Loucy (cell line): ENCODE measurements around the gene RNF182.

Experiments
- H2AFZ ChIP-seq: fragments of 200-600 bp; sonication (generic); 2 replicates; pipeline ENCODE4 v1.6.0; 2016; ENCODE audit warnings: antibody characterized with exemption, mild to moderate bottlenecking, low read length, moderate library complexity
- H3F3A ChIP-seq: fragments of 200-600 bp; 2 replicates; pipeline ENCODE4 v1.6.0; 2016; ENCODE audit warnings: antibody characterized with exemption, low read depth, mild to moderate bottlenecking
- H3K27me3 ChIP-seq: fragments of 200-600 bp; sonication (generic); 2 replicates; pipeline ENCODE4 v1.6.1; 2014; ENCODE audit warnings: low read length, mild to moderate bottlenecking; ENCODE audit not compliant: insufficient read depth, poor library complexity, severe bottlenecking
- H3K36me3 ChIP-seq: fragments of 200-600 bp; sonication (generic); 2 replicates; pipeline ENCODE4 v1.6.1; 2016; ENCODE audit warnings: low read length; ENCODE audit not compliant: insufficient read depth
- H3K4me1 ChIP-seq: fragments of 200-600 bp; sonication (generic); 2 replicates; pipeline ENCODE4 v1.5.1; 2014; ENCODE audit warnings: low read length, mild to moderate bottlenecking; ENCODE audit not compliant: insufficient read depth, poor library complexity, severe bottlenecking
- H3K4me2 ChIP-seq: fragments of 200-600 bp; sonication (generic); 2 replicates; pipeline ENCODE4 v1.6.0; 2014; ENCODE audit warnings: antibody characterized with exemption, low read length, low read depth, mild to moderate bottlenecking; ENCODE audit not compliant: poor library complexity, severe bottlenecking
- H3K4me3 ChIP-seq: fragments of 200-600 bp; sonication (generic); 2 replicates; pipeline ENCODE4 v1.5.1; 2014; ENCODE audit warnings: low read length, mild to moderate bottlenecking, mixed read lengths; ENCODE audit not compliant: poor library complexity, severe bottlenecking
- H3K79me2 ChIP-seq: fragments of 200-600 bp; sonication (generic); 2 replicates; pipeline ENCODE4 v1.6.1; 2014; ENCODE audit warnings: low read length; ENCODE audit not compliant: insufficient read depth
- H3K9ac ChIP-seq: fragments of 200-600 bp; sonication (generic); 2 replicates; pipeline ENCODE4 v1.6.0; 2014; ENCODE audit warnings: mild to moderate bottlenecking, low read depth, low read length, moderate library complexity; ENCODE audit not compliant: poor library complexity, severe bottlenecking
- H3K9me2 ChIP-seq: fragments of 200-600 bp; sonication (generic); replicated peaks from 2 replicates; pipeline ENCODE4 v1.6.1; 2016; ENCODE audit warnings: low read depth, low read length, mixed read lengths
- H3K9me3 ChIP-seq: fragments of 200-600 bp; sonication (generic); 2 replicates; pipeline ENCODE4 v1.6.1; 2014; ENCODE audit warnings: mild to moderate bottlenecking, antibody characterized with exemption, low read length, low read depth; ENCODE audit not compliant: insufficient read depth
- H4K20me1 ChIP-seq: fragments of 200-600 bp; sonication (generic); 2 replicates; pipeline ENCODE4 v1.6.0; 2014; ENCODE audit warnings: antibody characterized with exemption, low read length, mild to moderate bottlenecking; ENCODE audit not compliant: insufficient read depth, poor library complexity, severe bottlenecking
- CTCF ChIP-seq: fragments of 200-600 bp; sonication (generic); conservative IDR thresholded peaks from 2 replicates; pipeline ENCODE4 v1.5.1; 2014; ENCODE audit warnings: mild to moderate bottlenecking, antibody characterized with exemption, low read length
- EZH2phosphoT487 ChIP-seq: fragments of 200-600 bp; IDR thresholded peaks from 2 replicates; pipeline ENCODE4 v1.6.1; 2018; ENCODE audit warnings: antibody characterized with exemption, mild to moderate bottlenecking, moderate library complexity, borderline replicate concordance

RNF182 gene

DNA sequence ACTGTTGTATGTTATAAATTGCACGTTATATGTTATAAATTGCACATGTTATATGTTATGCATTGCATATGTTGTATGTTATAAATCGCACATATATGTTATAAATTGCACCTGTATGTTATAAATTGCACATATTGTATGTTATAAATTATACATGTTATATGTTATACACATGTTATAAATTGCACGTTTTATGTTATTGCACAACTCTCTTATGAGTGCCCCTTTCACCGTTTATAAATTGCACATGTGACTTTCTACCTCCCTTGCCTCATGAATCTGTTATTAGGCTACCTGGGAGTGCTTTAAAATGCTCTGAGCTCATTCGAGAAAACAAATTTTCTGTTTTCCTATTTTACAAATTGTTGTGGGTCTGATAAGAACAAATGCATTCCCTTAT is 84.1 kb downstream of the RNF182 start:
- no peak overlapping the region for H2AFZ ChIP-seq
- H4K20me1 ChIP-seq = no peaks in the 10 kb centered on the region
- H3K27me3 ChIP-seq = peaks cover 9% of the 10 kb centered on the region
- no peak overlapping the region for H3K9ac ChIP-seq
- no peaks in the 10 kb centered on the region for H3K9me2 ChIP-seq
- no peaks in the 10 kb centered on the region for H3K79me2 ChIP-seq
- H3K4me1 ChIP-seq = no peaks in the 10 kb centered on the region
- TF ChIP-seq CTCF (no peak), EZH2phosphoT487 (no peak)
- no peaks in the 10 kb centered on the region for H3K9me3 ChIP-seq
- H3K36me3 ChIP-seq = no peaks in the 10 kb centered on the region
- H3K4me2 ChIP-seq = no peak overlapping the region
- no peak overlapping the region for H3K4me3 ChIP-seq
- no peaks in the 10 kb centered on the region for H3F3A ChIP-seq

DNA sequence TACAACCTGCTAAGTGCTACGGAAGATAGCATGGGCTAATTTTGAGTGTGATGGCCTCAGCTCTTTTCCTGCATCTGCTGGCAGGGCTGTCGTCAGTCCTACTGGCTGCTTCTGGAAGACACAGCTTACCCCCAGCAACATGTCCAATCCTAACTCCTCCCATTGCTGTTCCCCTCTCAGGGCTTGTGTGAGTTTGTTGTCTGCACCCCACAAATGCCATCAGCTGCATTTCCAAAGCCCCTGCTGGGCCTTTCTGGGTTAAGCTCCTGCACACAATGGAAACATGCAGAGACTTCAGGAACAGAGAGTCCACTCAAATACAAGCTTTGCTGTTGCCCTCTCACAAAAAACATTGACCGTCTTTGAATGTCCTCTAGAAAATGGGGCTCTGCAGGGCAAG is 84.7 kb downstream of the RNF182 start:
- H3K4me2 ChIP-seq = no peak overlapping the region
- H3K4me1 ChIP-seq = no peaks in the 10 kb centered on the region
- no peak overlapping the region for H3K4me3 ChIP-seq
- H3K27me3 ChIP-seq = peaks cover 9% of the 10 kb centered on the region
- H3F3A ChIP-seq = no peaks in the 10 kb centered on the region
- H4K20me1 ChIP-seq = no peaks in the 10 kb centered on the region
- no peaks in the 10 kb centered on the region for H3K9me3 ChIP-seq
- H3K36me3 ChIP-seq = no peaks in the 10 kb centered on the region
- H2AFZ ChIP-seq = no peak overlapping the region
- no peak overlapping the region for H3K9ac ChIP-seq
- no peaks in the 10 kb centered on the region for H3K9me2 ChIP-seq
- TF ChIP-seq CTCF (no peak), EZH2phosphoT487 (no peak)
- no peaks in the 10 kb centered on the region for H3K79me2 ChIP-seq

- no peaks in the 10 kb centered on the region for H3K79me2 ChIP-seq
- no peak overlapping the region for H3K4me3 ChIP-seq
- no peaks in the 10 kb centered on the region for H4K20me1 ChIP-seq
- TF ChIP-seq CTCF (no peak), EZH2phosphoT487 (no peak)
- no peaks in the 10 kb centered on the region for H3K9me2 ChIP-seq
- H2AFZ ChIP-seq = no peak overlapping the region
- H3F3A ChIP-seq = no peaks in the 10 kb centered on the region
- H3K9ac ChIP-seq = no peak overlapping the region
- H3K4me1 ChIP-seq = no peaks in the 10 kb centered on the region
- H3K27me3 ChIP-seq = peaks cover 9% of the 10 kb centered on the region
- H3K4me2 ChIP-seq = no peak overlapping the region
- H3K36me3 ChIP-seq = no peaks in the 10 kb centered on the region
- no peaks in the 10 kb centered on the region for H3K9me3 ChIP-seq
These were observed 85.5 kb downstream of the RNF182 start for GRCh38 chr6:14010275-14010674.
